Activated CD4-positive, alpha-beta T cell treated with anti-CD3 and anti-CD28 coated beads, Interleukin-2, amount 50 U/mL, for 24 hours (primary cell): ENCODE measurements around the gene MT4.

Source experiments
- DNase-seq, 2 donors: peaks; one replicate each; pipeline ENCODE4 v3.0.0-alpha.2; 2020; ENCODE audit warnings: low read depth in 1 of 2, low spot score in 1 of 2

MT4 gene

DNA sequence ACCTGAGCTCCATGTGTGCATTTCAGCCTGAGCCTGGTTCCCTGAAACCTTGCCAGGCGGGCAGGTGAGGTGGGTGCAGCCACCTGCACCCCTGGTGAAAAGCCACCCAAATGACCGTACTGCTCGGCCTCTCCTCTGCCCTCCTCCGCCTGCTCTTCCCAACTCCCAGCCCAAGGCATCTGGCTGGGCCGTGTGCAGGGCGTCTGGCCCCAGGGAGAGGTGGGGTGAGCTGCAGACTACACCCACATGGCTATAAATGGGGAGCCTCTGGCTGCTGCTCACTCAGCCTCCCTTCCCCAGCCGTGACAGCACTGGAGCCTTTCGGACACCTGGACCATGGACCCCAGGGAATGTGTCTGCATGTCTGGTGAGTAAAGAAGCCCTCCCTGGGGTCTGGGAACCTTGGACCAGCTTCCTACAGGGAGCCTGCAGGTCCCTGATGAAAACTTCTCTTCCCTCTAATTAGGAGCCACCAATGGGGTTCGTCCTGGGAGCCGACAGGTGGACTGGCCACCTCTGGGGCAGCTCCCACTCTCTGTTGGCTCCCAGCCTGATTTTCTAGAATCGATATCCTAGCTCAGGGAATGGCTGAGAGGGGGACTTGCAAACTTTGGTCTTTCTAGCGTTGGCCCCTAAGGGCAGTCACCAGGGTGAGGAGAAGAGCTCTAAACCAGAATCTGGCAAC, at the start of gene MT4:
Gene MT4 (plus strand): TSS at position 281 of the 685 bp plus-strand sequence. CDS start 56 bp downstream, at position 337.
- no peak for DNase-seq

DNA sequence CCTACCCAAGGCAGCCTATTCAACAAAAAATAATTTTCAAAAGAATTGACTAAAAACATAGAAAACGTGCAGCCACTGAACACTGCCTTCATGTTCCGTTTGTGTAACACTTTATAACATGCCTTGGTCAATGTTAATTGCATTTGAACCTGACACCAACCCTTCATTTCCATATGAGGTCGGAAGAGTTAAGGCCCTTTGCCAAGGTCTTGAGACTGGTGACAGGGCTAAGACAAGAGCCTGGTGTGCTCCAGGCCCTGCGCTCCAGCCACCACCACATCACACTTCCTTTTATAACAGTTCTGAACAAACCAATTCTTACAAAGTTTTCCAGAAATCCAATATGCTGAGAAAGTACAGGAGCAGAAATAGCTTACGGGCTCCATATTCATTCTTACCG, 49.2 kb upstream of the MT4 start:
- no peak for DNase-seq

DNA sequence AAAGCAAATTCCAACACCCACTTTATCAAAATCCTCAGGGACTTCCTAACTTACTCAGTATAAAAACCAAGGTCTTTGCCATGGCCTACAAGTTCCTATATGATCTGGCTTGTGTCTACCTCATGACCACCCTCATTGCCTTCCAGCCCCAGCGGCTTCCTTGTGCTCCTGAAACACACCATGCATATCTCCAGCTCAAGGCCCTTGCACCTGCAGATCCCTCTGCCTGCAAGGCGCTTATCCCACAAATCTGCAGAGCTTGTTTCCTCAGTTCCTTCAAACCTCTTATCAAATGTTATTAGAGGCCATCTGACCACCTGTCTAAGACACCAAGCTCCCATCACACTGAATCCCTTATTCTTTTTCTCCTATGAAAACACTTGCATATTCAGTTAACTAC, 47.7 kb upstream of the MT4 start:
- DNase-seq = no peak

DNA sequence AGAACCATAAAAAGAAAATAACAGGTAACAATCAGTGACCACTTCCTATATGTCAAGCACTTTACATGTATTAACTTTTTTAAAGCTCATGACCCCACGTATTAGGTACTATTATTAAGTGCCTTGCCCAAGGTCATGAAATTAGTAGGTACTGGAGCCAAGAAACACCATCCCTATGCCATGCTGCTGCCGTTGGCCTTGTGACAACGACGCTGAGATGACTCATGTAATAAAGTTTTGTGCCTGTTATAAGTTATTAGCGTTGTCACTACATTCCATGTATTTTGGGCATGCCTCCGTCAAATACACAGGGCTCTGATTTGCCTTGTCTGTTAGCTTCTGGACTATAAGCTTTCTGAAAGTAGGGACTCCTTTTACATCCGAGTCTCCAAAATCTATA, 46.4 kb upstream of the MT4 start:
- no peak for DNase-seq

DNA sequence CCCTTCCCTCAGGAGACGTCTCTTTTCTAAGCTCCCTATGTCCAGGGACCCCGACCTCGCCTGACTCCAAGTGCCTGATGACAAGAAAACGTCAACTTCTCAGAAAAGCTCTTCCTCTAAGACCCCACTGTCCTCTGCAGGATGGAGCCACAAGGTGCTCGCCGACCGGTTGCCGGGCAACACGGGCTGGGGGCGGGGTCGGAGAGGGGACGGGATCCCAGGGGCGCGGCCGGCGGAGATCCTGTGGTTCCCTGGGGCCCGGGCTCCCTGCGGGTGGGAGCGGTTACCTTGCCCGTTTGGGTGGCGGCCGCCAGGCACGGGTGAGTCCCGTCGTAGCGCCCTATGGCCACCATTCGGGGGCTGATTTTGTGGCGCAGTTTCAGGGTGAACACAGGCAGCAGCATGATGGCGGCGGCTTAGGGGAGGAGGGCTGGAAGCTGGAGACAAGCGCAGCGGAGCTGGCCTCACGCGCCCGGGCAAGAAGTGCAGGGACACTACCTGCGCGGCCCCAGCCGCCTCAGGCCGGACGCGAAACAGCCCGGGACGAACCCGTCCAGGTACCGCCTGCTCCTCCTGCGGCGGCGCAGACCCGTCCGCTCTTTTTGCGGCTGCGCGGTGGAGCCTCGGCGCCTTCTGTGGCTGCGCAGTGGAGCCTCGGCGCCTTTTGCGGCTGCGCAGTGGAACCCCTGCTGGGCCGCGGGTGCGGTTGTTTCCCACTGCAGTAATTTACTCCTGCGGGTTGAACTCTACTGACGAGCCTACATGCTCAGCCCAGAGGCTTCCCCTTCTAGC, 45.2 kb upstream of the MT4 start, which contains the start of gene BBS2:
Gene BBS2 (minus strand): TSS at position 566 of the 792 bp plus-strand sequence. CDS start 162 bp downstream, at position 404.
- DNase-seq = peak; percentile 86 to 89

DNA sequence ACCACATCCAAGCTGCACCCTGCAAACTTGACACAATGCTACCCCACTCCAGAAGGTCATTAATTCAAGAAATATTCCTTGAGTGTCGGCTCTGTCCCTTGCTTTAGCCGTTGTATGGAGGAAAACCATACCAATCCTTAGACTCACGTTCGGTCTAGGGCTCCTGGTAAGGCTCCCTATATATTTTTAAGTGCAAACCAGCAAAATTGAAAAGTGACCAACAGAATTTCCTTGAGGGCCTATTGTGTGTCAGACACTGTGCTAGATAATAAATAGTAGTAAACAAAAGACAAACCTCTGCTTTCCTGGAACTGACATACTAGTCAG, 44.7 kb upstream of the MT4 start:
- no peak for DNase-seq

DNA sequence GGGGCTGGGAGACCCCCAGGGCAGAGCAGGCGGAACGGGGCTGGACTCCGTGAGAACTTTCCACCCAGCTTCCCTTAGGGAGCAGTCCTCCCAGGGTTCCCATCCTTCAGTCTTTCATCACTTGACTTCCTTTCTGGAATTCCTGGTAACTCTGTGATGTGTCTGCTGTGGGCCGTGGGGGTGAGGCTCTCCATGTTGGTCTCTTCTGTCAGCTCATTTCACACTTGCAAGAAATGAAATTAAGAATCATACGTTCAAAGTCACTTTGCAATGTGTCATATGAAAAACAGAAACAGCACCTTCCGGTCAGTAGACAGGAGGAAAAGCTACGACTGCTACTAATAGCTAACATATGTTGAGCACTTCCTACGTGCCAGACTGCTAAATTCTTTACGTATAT, 39.6 kb upstream of the MT4 start:
- no peak for DNase-seq

DNA sequence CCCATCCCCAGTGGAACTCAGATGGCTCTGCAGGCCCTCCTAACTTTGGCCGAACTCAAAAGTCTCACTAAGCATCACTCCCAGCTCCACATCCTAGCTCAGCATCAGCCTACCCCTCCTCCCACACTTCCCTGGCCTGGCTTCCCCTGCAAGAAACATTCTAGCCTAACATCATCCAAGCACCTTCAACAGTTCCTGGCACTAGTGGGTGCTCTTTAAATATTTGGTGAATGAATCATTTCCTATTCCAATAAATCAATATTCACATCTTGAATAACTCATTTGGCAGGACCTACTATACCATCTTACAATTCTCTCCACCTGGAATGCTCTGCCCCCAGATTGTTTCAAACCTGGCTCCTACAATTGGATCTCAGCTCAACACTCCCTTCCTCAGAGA, 34.0 kb upstream of the MT4 start:
- no peak for DNase-seq

DNA sequence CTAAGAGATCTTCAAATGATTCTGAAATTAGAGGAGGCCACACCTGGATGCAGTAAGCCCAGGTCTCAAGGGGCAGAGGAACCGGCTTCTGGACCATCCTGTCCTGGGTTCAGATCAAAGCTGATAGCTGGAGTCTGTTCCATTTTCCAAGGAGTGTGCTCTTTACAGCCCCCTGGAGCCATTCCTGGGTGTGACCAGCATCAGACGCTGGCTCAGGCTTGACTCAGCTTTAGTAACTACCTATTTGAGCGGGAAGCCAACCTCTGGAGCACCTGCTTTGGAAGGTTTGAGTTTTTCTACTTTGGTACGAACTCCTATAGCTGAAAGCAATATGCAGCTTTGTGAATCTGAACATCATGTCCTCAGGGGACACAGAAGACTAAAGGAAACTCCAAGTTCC, 32.2 kb upstream of the MT4 start:
- no peak for DNase-seq

DNA sequence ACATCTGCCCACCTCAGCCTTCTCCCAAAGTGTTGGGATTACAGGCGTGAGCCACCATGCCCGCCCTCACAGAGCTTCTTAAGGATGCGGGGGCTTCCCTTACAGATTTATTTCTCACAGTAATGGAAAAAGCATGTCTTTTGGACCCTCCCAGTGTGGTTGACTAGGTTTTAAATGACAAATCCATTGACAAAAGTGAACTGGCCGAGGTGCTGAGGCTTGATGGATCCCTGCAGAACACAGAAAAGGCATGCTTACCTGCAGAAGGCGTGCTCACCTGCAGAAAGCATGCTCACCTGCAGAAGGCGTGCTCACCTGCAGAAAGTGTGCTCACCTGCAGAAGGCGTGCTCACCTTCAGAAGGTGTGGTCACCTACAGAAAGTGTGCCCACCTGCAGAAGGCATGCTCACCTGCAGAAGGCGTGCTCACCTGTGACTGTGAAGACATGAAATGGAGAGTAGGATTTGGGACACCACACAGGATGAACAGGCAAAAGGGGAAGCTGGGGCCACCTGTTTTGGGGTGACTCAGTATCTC, 30.0 kb upstream of the MT4 start:
- DNase-seq = no peak

DNA sequence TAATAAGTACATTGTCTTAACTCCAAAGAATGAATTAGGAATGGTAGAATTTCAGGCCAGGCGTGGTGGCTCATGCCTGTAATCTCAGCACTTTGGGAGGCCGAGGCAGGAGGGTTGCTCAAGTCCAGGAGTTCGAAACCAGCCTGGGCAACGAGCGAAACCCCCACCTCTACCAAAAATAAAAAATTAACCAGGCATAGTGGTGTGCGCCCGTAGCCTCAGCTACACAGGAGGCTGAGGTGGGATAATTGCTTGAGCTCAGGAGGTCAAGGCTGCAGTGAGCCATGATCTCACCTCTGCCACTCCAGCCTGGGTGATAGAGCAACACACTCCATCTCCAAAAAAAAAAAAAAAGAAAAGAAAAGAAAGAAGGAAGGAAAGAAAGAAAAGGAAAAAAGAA, 26.5 kb upstream of the MT4 start:
- DNase-seq = no peak

DNA sequence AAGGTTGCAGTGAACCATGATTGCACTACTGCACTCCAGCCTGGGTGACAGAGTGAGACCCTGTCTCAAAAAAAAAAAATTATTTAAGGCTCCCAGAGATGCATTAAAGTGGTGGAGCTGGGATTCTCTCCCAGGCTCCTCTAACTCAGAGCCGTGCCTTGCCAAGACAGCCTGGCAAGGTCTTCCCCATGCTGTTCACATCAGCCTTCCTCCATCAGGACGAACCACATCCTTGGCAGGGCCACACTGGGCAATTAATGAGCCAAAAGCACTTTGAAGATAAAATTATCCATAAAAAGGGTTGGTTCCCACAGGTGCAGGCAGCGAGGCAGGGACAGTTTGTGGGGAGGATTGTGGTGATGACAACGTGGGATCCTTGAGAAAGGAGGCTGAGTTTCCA, 25.2 kb upstream of the MT4 start:
- DNase-seq = no peak

DNA sequence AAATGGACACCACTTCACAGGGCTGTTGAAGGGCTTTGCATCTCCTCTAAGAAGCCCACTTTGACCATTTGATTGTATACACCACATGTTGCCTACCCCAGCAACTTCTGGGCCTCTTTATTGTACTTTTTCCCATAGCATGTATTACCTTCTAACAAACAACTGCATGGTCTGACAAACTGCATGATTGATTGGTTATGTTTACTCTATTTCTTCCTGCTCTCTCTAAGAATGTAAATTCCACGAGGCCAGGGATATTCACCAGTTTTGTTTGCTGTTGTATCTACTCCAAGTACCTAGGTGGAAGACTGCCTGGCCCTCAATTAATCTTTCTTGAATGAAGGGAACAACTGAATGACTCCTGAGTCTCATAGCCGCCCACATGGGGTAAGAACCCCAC, 22.8 kb upstream of the MT4 start:
- DNase-seq = no peak

DNA sequence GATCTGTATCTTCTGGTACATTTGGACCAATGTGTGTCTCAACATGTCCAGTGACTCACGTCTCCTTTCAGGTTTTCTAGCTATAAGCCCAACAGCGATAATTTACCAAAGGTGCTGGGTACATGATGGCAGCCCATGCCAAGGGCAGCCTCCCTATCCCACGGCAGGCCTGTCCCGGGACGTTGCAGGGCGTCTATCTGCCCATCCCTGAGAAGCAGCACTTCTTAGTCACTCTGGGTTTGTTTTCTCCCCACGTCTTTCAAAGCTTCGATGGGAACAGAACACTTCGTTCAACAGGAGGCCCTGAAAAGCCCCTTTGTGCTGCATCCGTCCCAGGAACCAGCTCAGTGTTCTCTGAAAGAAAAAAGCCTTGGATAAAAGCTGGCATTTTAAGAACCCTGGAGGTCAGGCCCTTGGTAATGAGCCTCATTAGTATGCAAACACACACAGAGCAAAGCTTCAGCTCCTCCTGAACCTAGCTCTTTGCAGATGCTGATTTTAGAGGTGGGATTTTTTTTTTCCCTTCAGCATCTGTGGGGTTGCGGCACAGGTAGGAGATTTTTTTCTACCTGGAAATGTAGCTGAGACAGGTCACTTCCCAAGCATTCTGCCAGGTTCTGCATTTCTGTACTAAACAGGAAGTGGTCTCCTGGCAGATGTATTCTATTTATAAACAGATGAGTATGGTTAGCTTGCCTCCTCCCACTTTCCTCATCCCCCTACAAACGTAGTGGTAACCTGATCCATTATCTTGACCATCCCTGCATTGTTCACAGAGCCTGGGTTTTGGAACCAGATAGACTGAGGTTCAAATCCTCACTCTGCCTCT, 17.5 kb upstream of the MT4 start:
- no peak for DNase-seq

DNA sequence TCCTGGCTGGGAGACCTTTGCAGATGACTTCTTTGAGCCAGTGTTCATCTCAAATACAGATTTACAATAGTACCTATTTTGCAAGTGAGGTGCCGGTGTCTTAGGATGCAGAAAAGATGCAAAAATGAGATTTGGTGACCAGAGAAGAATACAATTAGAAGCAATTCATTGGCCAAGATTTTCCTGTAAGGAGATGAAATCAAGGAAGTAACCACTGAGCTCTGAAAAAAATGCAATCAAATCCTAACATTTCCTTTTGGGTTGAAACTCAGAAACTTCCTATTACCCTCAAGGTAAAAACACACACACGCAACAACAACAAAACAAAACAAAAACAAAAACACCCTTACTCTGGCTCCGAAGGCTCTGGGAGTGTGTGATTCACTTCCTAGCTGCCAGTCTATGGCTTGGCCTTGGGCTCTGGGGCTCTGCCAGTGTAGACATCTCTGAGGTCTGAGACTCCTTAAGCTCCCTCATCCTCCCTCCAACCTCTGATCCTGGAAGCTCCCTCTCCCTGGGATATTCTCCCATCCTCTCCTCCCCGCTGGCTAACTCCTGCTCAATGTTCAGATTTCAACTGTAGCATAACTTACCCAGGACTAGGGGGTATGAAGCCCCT, 16.8 kb upstream of the MT4 start:
- no peak for DNase-seq

DNA sequence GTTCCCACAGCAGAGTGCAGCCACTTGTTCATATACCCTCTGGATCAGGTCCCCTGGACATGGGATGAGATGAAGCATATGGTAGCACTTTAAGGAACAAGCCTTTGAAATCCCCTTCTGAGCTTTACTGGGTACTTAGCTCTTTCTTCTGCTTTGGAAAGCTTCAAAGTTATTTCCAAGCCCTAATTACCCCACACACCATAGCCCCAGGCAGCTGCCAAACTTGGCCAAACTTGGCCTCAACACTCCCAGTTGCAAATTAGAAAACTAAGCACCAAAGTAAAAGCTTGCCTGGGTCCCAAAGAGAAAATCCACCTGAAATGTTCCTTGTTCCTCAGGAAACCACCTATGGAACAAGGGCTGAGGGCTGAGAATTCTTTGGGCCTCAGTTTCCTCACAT, 15.7 kb upstream of the MT4 start:
- DNase-seq = no peak

DNA sequence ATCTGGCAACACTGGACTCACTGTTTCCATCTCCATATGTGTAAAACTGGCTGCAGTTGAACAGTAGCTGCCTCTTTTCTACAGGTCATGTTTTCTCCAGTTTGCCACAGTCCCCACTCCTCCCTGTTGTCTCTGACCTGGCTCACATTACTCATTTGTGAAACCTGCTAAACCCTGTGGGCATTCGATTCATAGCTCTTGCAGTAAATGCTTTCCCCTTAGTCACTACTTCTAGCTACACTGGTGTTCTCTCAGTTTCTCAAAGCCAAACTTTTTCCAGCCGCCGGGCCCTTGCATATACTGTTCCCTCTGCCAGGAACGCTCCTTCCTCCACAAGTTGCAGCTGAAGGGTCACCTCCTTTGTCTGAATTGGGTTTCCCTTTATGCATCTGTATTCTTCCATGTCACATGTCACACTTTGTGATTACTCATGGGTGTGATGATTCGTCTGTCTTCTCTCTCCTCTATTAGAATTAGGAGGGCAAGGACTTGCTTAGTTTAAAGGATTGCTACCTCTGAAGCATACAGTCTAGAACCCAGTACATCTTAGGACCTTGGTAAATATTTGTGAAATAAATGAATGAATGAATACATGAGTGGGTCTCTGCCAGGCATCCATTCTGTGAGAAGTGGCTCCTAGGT, 15.0 kb upstream of the MT4 start:
- DNase-seq = no peak

DNA sequence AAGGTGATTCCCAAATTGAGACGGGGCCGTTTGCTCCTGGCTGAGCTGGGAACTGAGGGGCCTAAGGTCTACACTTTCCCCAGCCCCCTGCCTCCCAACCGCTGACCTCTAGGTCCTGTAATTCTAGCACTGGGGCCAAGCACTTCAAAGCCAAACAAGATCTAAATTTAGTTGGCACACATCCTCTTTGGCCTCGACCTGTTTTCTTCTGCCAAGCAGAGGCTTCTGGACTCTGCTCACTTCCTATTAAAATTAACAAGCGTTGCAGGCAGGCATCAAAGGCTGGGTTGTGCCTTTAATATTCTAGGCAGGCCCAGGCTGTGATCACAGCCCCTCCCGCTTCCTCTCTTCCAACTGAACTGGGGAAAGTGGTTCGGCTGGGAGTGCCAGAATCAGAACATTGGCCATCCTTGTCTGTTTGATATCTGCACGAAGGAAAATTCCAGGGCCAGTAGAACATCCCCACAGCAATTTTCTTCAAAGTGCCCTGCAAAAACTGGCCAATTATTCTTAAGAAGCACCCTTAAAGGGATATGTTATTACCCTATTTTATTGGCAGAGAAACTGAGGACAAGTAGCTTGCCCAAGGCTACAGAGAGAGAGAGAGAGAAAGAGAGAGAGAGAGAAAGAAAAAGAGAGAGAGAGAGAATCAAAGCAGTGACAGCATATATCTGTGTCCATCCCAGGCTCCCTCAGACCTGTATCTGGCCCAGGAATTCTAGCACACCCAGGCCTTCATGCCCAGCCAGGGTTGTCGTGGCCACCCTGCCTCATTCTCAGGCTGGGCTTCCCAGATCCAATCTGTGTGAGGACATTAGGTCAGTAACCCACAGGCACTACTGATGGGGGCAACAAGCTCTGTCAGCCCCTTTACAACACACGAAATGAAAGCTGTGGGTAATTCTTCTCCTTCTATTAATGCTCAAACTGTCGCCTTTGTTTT, 12.8 kb upstream of the MT4 start:
- no peak for DNase-seq

DNA sequence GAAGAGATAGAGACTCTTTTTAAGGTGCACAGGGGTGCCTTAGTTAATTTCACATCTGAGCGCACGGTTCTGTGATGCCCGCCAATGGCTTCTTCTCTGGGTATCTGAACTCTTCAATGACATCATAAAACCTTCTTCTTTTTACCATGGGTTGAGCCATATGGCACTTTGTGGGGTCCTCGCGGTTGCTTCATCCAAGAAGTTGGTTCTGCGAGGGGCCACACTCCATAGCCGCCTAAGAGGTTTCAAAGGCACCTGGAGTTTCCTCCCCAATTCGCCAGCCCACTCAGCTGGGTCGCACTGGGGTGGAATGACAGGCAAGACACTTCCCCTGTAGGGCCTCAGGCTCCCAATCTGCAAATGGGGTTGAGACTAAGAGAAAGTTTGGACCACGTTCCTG, 10.4 kb upstream of the MT4 start:
- no peak for DNase-seq
